Stimulated activated naive CD8-positive, alpha-beta T cell treated with anti-CD3 and anti-CD28 coated beads, Interleukin-15, Interleukin-2, amounts not matched to agents 100 U/mL and 50 U/mL, for 24 hours (primary cell): ENCODE data around the gene CTAG1A.
"Not testable (repeated sequence)": the region's sequence is repeated elsewhere in the genome, so short reads cannot be mapped to it uniquely, and the experiment has no call there.

Experiments used
- ATAC-seq: fragments of 150-1000 bp; cut with Tn5 transposase; one replicate; pipeline ENCODE4 v1.10.0; 2021
- DNase-seq: peaks from one replicate; pipeline ENCODE4 v3.0.0; 2021

The CTAG1A gene

GRCh38 chrX:154613586-154613985 lies 28.7 kb downstream of the CTAG1A start:
- not testable (repeated sequence) for DNase-seq

DNA sequence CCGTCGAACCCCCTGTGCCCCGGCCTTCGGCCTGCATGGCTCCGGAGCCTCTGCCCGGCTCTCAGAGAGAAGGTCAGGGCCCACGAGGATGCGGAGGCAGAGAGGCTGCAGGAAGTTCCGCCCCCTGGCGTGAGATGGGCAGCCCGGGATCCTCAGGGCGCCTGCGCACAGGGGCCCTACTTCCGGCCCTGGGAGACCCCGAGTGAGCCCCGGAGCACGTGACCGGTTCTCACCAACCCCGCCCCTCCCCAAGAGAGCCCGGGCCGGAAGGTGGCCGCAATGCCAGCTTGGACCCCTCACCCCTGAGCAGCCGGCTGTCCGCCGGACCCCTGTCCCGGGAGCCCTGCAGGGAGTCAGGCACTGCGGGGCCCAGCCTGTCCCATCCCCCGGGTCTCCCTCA lies 34.2 kb downstream of the CTAG1A start, which contains the start of gene CTAG1B:
Gene CTAG1B (minus strand): TSS at position 101 of the 400 bp plus-strand sequence. CDS start 64 bp downstream, at position 37.
- DNase-seq, ATAC-seq: not testable (repeated sequence)

More at GRCh38 chrX:154613586-154613985, 28.7 kb downstream of the CTAG1A start:
- ATAC-seq, result not testable (repeated sequence)

- peak; percentile 61 for ATAC-seq
These were observed 36.0 kb downstream of the CTAG1A start for GRCh38 chrX:154620767-154621414.

DNA sequence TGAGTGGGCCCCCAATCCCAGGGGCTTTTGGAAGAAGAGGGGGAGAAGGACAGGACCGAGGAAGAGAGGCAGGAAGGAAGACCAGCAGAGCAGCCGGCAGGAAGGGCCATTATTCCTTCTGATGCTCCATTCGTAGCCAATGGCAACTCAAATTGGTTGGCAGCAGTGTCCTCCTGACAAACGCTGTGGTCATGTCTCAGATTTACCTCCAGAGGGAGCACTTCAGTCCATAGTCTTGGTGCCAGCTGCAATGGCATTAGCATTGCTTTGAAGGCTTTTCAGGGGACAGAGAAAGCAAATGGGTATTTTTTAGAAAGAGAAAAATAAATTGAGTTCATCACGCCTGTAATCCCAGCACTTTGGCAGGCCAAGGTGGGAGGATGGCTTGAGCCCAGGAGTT lies 44.0 kb downstream of the CTAG1A start:
- DNase-seq, ATAC-seq: not testable (repeated sequence)

More at GRCh38 chrX:154620767-154621414, 36.0 kb downstream of the CTAG1A start:
- not testable (repeated sequence) for DNase-seq

DNA sequence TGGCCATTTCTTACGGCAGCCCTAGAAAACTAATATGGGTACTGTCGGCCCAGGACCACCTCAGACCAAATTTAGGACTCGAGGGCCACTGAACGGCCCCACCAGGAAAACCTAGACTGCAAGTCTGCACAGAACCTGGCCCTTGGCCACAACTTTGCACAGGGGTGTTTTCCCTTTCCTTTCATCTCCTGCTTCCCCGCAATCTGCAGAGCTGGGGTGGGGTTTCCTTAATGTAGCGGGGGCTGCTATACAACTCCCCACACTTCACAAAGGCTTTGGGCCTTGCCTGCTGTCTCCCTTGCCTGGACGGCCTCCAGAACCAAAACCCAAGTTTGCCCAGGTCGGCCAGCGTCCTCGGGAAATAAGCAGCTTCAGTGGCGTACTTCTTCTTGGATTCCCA lies 46.0 kb downstream of the CTAG1A start:
- not testable (repeated sequence) for ATAC-seq, DNase-seq

- not testable (repeated sequence) for DNase-seq
These were observed 48.7 kb downstream of the CTAG1A start for GRCh38 chrX:154633661-154634060.

More at GRCh38 chrX:154633661-154634060, 48.7 kb downstream of the CTAG1A start:
- ATAC-seq, result not testable (repeated sequence)
